Muscle layer of duodenum (tissue), 2 donors: ENCODE measurements around the gene GPBAR1.
"Not testable (repeated sequence)": the region's sequence is repeated elsewhere in the genome, so short reads cannot be mapped to it uniquely, and the experiment has no call there.

Experiments
- H3K27ac ChIP-seq: one replicate; pipeline ENCODE4 v1.7.0; 2013; ENCODE audit warnings: mild to moderate bottlenecking, low read length
- H3K27me3 ChIP-seq: one replicate; pipeline ENCODE4 v1.7.0; 2013; ENCODE audit warnings: low read depth, mild to moderate bottlenecking, control low read depth, low read length
- H3K36me3 ChIP-seq, 2 donors: one replicate each; pipeline ENCODE4 v1.7.0; 2013; ENCODE audit warnings: low read length in 2 of 2, control low read depth in 1 of 2, mild to moderate bottlenecking in 1 of 2; ENCODE audit not compliant: insufficient read depth in 2 of 2, control insufficient read depth in 1 of 2
- H3K4me1 ChIP-seq, 2 donors: one replicate each; pipeline ENCODE4 v1.7.0; 2013; ENCODE audit warnings: low read length in 2 of 2, mild to moderate bottlenecking in 2 of 2, control low read depth in 1 of 2, moderate library complexity in 1 of 2; ENCODE audit not compliant: insufficient read depth in 2 of 2, control insufficient read depth in 1 of 2
- H3K4me3 ChIP-seq, 2 donors: one replicate each; pipeline ENCODE4 v1.7.0; 2013; ENCODE audit warnings: low read length in 2 of 2, low read depth in 1 of 2, mild to moderate bottlenecking in 1 of 2
- H3K9me3 ChIP-seq, 2 donors: one replicate each; pipeline ENCODE4 v1.7.0; 2013; ENCODE audit warnings: low read length in 2 of 2, control low read depth in 1 of 2, mild to moderate bottlenecking in 1 of 2; ENCODE audit not compliant: control insufficient read depth in 1 of 2
- donor health status: healthy.

Gene GPBAR1

DNA sequence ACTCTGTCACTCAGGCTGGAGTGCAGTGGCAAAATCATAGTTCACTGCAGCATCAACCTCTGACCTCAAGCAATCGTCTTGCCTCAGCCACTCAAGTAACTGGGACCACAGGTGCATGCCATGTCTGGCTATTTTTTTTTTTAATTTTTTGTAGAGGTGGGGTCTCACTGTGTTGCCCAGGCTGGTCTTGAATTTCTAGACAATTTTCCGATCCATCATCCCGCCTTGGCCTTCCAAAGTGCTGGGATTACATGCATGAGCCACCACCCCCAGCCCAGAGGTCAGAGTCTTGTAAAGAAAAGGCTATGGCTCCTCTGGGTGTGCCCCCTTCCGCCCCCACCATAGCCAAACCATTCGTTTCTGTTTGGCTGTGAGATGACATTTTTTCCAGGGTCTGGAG lies 44.6 kb downstream of the GPBAR1 start:
- H3K9me3 ChIP-seq = no peaks in the 10 kb centered on the region
- no peaks in the 10 kb centered on the region for H3K36me3 ChIP-seq
- H3K4me3 ChIP-seq = no peak overlapping the region
- H3K27me3 ChIP-seq = no peaks in the 10 kb centered on the region
- no peak overlapping the region for H3K27ac ChIP-seq
- H3K4me1 ChIP-seq = no peaks in the 10 kb centered on the region

DNA sequence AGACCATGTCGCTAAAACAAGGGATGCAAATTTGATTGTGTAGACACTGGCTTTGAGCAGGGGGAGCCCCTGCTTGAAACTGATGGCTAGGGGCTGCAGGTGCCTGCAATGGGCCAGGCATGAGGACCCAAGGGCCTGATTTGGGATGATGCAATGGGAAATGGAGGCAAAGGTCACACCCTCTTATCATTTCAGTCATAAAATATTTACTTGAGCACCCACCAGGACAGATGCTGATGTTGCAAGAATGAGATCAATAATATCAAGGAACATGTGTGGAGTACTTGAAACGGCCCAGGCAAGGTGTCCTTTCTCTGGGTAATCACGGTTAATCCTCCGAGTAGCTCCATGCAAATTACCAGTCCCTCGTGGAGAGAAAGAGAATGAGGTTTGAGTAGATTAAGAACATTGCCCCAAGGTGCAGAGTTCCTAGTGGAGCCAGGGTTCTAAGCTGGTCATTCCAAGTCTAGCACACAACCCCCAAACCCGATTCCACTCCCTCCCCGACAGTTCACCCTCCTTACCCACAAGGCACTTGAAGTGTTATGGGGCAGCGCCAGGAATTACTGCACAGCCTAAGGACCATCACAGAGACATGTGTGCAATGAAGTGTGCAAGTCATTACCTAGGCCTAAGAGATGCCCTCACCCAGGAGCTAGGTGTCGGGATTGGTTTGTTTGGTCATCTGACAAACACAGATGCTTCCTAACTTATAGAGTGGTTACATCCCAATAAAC lies 45.5 kb downstream of the GPBAR1 start:
- Histone ChIP-seq H3K4me1 (no peaks in the 10 kb centered on the region), H3K9me3 (no peaks in the 10 kb centered on the region), H3K27me3 (no peaks in the 10 kb centered on the region), H3K27ac (no peak overlapping the region), H3K36me3 (no peaks in the 10 kb centered on the region), H3K4me3 (no peak overlapping the region)

GRCh38 chr2:218307415-218308090 lies 46.7 kb downstream of the GPBAR1 start:
- Histone ChIP-seq H3K36me3 (no peaks in the 10 kb centered on the region), H3K9me3 (no peaks in the 10 kb centered on the region), H3K4me1 (no peaks in the 10 kb centered on the region), H3K27ac (no peak overlapping the region), H3K4me3 (no peak overlapping the region), H3K27me3 (no peaks in the 10 kb centered on the region)

- no peak overlapping the region for H3K27ac ChIP-seq
- H3K36me3 ChIP-seq = no peaks in the 10 kb centered on the region
- H3K4me1 ChIP-seq = no peaks in the 10 kb centered on the region
- no peaks in the 10 kb centered on the region for H3K27me3 ChIP-seq
- H3K4me3 ChIP-seq = no peak overlapping the region
- no peaks in the 10 kb centered on the region for H3K9me3 ChIP-seq
These were observed 50.2 kb downstream of the GPBAR1 start for GRCh38 chr2:218310853-218311540.

- not testable (repeated sequence) for H3K4me1 ChIP-seq, H3K9me3 ChIP-seq, H3K27me3 ChIP-seq, H3K36me3 ChIP-seq, H3K4me3 ChIP-seq, H3K27ac ChIP-seq
These were observed 50.9 kb downstream of the GPBAR1 start for GRCh38 chr2:218311541-218312266.

- H3K27ac ChIP-seq = no peak overlapping the region
- no peaks in the 10 kb centered on the region for H3K27me3 ChIP-seq
- H3K4me1 ChIP-seq = no peaks in the 10 kb centered on the region
- H3K36me3 ChIP-seq = no peaks in the 10 kb centered on the region
- H3K9me3 ChIP-seq = no peaks in the 10 kb centered on the region
- no peak overlapping the region for H3K4me3 ChIP-seq
These were observed 51.5 kb downstream of the GPBAR1 start for GRCh38 chr2:218312267-218312756.

- no peak overlapping the region for H3K4me3 ChIP-seq
- H3K27ac ChIP-seq = no peak overlapping the region
- H3K9me3 ChIP-seq = no peaks in the 10 kb centered on the region
- H3K36me3 ChIP-seq = no peaks in the 10 kb centered on the region
- no peaks in the 10 kb centered on the region for H3K4me1 ChIP-seq
- H3K27me3 ChIP-seq = no peaks in the 10 kb centered on the region
These were observed 52.5 kb downstream of the GPBAR1 start for GRCh38 chr2:218313356-218313755.
